H1 (cell line): Measurements from ENCODE around the gene SMG1. TPM values are rescaled to one million over a fixed set of nuclear protein-coding genes. Genes with fewer than 3 reads are reported as not detected.
A peak's percentile ranks its signal among the peaks of the same experiment; 100 is the strongest.

Experiments used
- CTCF ChIA-PET: fragments of 300-600 bp; sonication (Branson Sonifier 250); formaldehyde crosslinking; loops from one replicate; lab custom pipeline; 2021; ENCODE audit not compliant: partially characterized antibody; lab: Charles Lee
- POLR2A ChIA-PET: fragments of 300-600 bp; sonication (Branson Sonifier 250); formaldehyde crosslinking; loops from one replicate; lab custom pipeline; 2021; ENCODE audit warnings: inconsistent platforms; ENCODE audit not compliant: partially characterized antibody; lab: Charles Lee
- DNase-seq, 2 experiments: peaks; one replicate each; pipeline versions ENCODE4 v3.0.0 to v3.0.0-alpha.2; 2010 to 2022; ENCODE audit warnings: low spot score in 2 of 2, low read depth in 1 of 2, mixed read lengths in 1 of 2
- FAIRE-seq: peaks from 2 replicates; lab custom pipeline; 2011; peaks lifted over from hg19 to GRCh38; lab: Jason Lieb, UNC
- H2AFZ ChIP-seq: 2 replicates; pipeline ENCODE4 v1.8.1; 2012; ENCODE audit warnings: low read length, inconsistent platforms
- H2AK5ac ChIP-seq: 2 replicates; pipeline ENCODE4 v1.6.1; 2013; ENCODE audit warnings: low read depth, low read length
- H2BK120ac ChIP-seq: replicated peaks from 2 replicates; pipeline ENCODE3; 2013; ENCODE audit warnings: low read depth, low read length, inconsistent platforms
- H2BK12ac ChIP-seq: 2 replicates; pipeline ENCODE4 v1.6.1; 2013; ENCODE audit warnings: low read depth, low read length
- H2BK15ac ChIP-seq: 2 replicates; pipeline ENCODE4 v1.6.1; 2013; ENCODE audit warnings: low read length
- H2BK20ac ChIP-seq: 2 replicates; pipeline ENCODE4 v1.6.1; 2013; ENCODE audit warnings: low read length
- H2BK5ac ChIP-seq: 2 replicates; pipeline ENCODE4 v1.6.1; 2013; ENCODE audit warnings: low read depth, low read length
- H3K14ac ChIP-seq: 2 replicates; pipeline ENCODE4 v1.6.1; 2013; ENCODE audit warnings: inconsistent platforms; ENCODE audit not compliant: insufficient read length
- H3K18ac ChIP-seq: 2 replicates; pipeline ENCODE4 v1.6.1; 2013; ENCODE audit warnings: low read length; ENCODE audit errors: extremely low read depth
- H3K23ac ChIP-seq: 2 replicates; pipeline ENCODE4 v1.6.1; 2013; ENCODE audit warnings: inconsistent platforms; ENCODE audit not compliant: insufficient read length
- H3K23me2 ChIP-seq: 2 replicates; pipeline ENCODE4 v1.6.1; 2013; ENCODE audit warnings: low read depth, low read length
- H3K27ac ChIP-seq: 2 replicates; pipeline ENCODE4 v1.6.1; 2011; ENCODE audit warnings: low read depth, low read length, inconsistent platforms
- H3K27me3 ChIP-seq, 4 experiments: replicated peaks in 1 of 4; 1 replicate in 1 of 4; 2 replicates in 3 of 4; pipeline versions ENCODE4 v1.6.1 to v1.8.1; 2011 to 2013; ENCODE audit warnings: low read length in 3 of 4, mild to moderate bottlenecking in 3 of 4, inconsistent platforms in 2 of 4, mixed read lengths in 2 of 4, moderate library complexity in 1 of 4; ENCODE audit not compliant: control insufficient read depth in 3 of 4, insufficient read depth in 3 of 4; ENCODE audit errors: extremely low read depth in 1 of 4
- H3K36me3 ChIP-seq, 4 experiments: 2 replicates each; pipeline versions ENCODE4 v1.6.1 to v1.8.1; 2011 to 2013; ENCODE audit warnings: mild to moderate bottlenecking in 4 of 4, low read length in 3 of 4, moderate library complexity in 2 of 4, control low read depth in 1 of 4, inconsistent platforms in 1 of 4; ENCODE audit not compliant: insufficient read depth in 4 of 4, control insufficient read depth in 2 of 4
- H3K4ac ChIP-seq: replicated peaks from 2 replicates; pipeline ENCODE3; 2013; ENCODE audit warnings: low read length, low read depth, mixed read lengths, inconsistent platforms; ENCODE audit not compliant: insufficient read length
- H3K4me1 ChIP-seq, 4 experiments: replicated peaks in 1 of 4; 1 replicate in 1 of 4; 2 replicates in 3 of 4; pipeline versions ENCODE4 v1.6.1 to v1.8.1; 2011 to 2013; ENCODE audit warnings: low read length in 3 of 4, inconsistent platforms in 2 of 4, mixed read lengths in 1 of 4; ENCODE audit not compliant: insufficient read depth in 4 of 4, control insufficient read depth in 3 of 4
- H3K4me2 ChIP-seq, 2 experiments: 2 replicates each; pipeline versions ENCODE4 v1.6.1 to v1.8.1; 2011 to 2013; ENCODE audit warnings: low read depth in 2 of 2, low read length in 2 of 2, control low read depth in 1 of 2, inconsistent platforms in 1 of 2, mild to moderate bottlenecking in 1 of 2; ENCODE audit not compliant: insufficient read depth in 1 of 2
- H3K4me3 ChIP-seq, 4 experiments: fragments of 200-600, 300-600 bp in 1 of 4; sonication (generic), shearing (Covaris generic), sonication (Bioruptor Twin) in 1 of 4; 2 replicates each; pipeline versions ENCODE4 v1.5.1 to v1.8.1; 2011 to 2016; ENCODE audit warnings: low read length in 4 of 4, low read depth in 3 of 4, control low read depth in 2 of 4, inconsistent platforms in 2 of 4, mild to moderate bottlenecking in 2 of 4, mixed read lengths in 1 of 4, moderate library complexity in 1 of 4; ENCODE audit not compliant: insufficient read depth in 2 of 4; ENCODE audit errors: extremely low read depth in 1 of 4
- H3K56ac ChIP-seq: replicated peaks from 2 replicates; pipeline ENCODE3; 2013; ENCODE audit warnings: low read depth, mild to moderate bottlenecking, mixed read lengths, low read length, inconsistent platforms; ENCODE audit not compliant: insufficient read length
- H3K79me1 ChIP-seq: 2 replicates; pipeline ENCODE4 v1.6.1; 2013; ENCODE audit warnings: low read depth, low read length, control low read depth
- H3K79me2 ChIP-seq, 2 experiments: 2 replicates each; pipeline versions ENCODE4 v1.6.1 to v1.8.1; 2012 to 2013; ENCODE audit warnings: low read length in 2 of 2, mild to moderate bottlenecking in 2 of 2, inconsistent platforms in 1 of 2; ENCODE audit not compliant: insufficient read depth in 2 of 2, control insufficient read depth in 1 of 2
- H3K9ac ChIP-seq, 4 experiments: replicated peaks in 1 of 4; 1 replicate in 1 of 4; 2 replicates in 3 of 4; pipeline versions ENCODE4 v1.6.1 to v1.8.1; 2011 to 2013; ENCODE audit warnings: low read depth in 3 of 4, low read length in 3 of 4, control low read depth in 2 of 4, mild to moderate bottlenecking in 2 of 4, moderate library complexity in 2 of 4, inconsistent platforms in 1 of 4; ENCODE audit errors: extremely low read depth in 1 of 4
- H3K9me3 ChIP-seq, 2 experiments: 2 replicates each; pipeline versions ENCODE4 v1.6.1 to v1.8.1; 2012 to 2013; ENCODE audit warnings: mild to moderate bottlenecking in 2 of 2, moderate library complexity in 2 of 2, control low read depth in 1 of 2, inconsistent platforms in 1 of 2, low read depth in 1 of 2, low read length in 1 of 2, mixed read lengths in 1 of 2; ENCODE audit not compliant: insufficient read depth in 2 of 2
- H4K20me1 ChIP-seq, 2 experiments: replicated peaks in 1 of 2; 2 replicates each; pipeline versions ENCODE3 to v1.8.1; 2011 to 2013; ENCODE audit warnings: inconsistent platforms in 2 of 2, low read length in 2 of 2, mild to moderate bottlenecking in 1 of 2; ENCODE audit not compliant: insufficient read depth in 2 of 2, control insufficient read depth in 1 of 2
- H4K5ac ChIP-seq: 2 replicates; pipeline ENCODE4 v1.6.1; 2013; ENCODE audit warnings: low read length, low read depth, mixed read lengths, inconsistent platforms; ENCODE audit not compliant: insufficient read length
- H4K8ac ChIP-seq: 2 replicates; pipeline ENCODE4 v1.8.0; 2013; ENCODE audit warnings: mild to moderate bottlenecking, moderate library complexity, low read length, inconsistent platforms; ENCODE audit not compliant: insufficient read depth; ENCODE audit errors: extremely low read depth
- H4K91ac ChIP-seq: replicated peaks from 2 replicates; pipeline ENCODE3; 2013; ENCODE audit warnings: low read length, mixed read lengths, inconsistent platforms; ENCODE audit not compliant: insufficient read length
- EGR1 ChIP-seq: IDR thresholded peaks from 2 replicates; pipeline ENCODE4 v1.6.1; 2011; ENCODE audit warnings: low read depth, low read length, borderline replicate concordance
- EP300 ChIP-seq, 2 experiments: IDR thresholded peaks; 1 replicate in 1 of 2; 2 replicates in 1 of 2; pipeline ENCODE4 v1.6.1; 2011 to 2012; ENCODE audit warnings: low read depth in 2 of 2, low read length in 2 of 2, mild to moderate bottlenecking in 2 of 2, borderline replicate concordance in 1 of 2, inconsistent platforms in 1 of 2, moderate library complexity in 1 of 2
- JUN ChIP-seq: IDR thresholded peaks from 2 replicates; pipeline ENCODE4 v1.6.1; 2011; ENCODE audit warnings: low read depth, mild to moderate bottlenecking, improper control_type of control experiment, low read length
- WGBS, 2 experiments: shearing (Covaris generic) in 1 of 2; methylation state at CpG; one replicate each; pipeline versions ENCODE4 v1.1.6 to v1.1.7; 2013 to 2015; ENCODE audit warnings: low lambda C conversion rate in 2 of 2, mixed read lengths in 2 of 2, inconsistent platforms in 1 of 2, low coverage in 1 of 2, missing lambda C conversion rate in 1 of 2; ENCODE audit not compliant: insufficient replicate concordance in 2 of 2, insufficient coverage in 1 of 2, insufficient read length in 1 of 2; ENCODE audit errors: extremely low coverage in 1 of 2, missing lambda C conversion rate in 1 of 2; 5-methylcytosine and 5-hydroxymethylcytosine counted together
- polyA plus RNA-seq, 7 experiments: library from polyadenylated mRNA; depleted of rRNA in 3 of 7; stranded (reverse) in 5 of 7; unstranded in 2 of 7; fragments of >200 nt in 5 of 7; fragments of 200-250 nt in 2 of 7; gene quantifications; 1 replicate in 5 of 7; 2 replicates in 1 of 7; 4 replicates in 1 of 7; pipeline versions ENCODE4 v1.2.1 to v1.2.3, GENCODE V29; 2011 to 2013; ENCODE audit warnings: missing spikeins in 2 of 7, mixed read lengths in 2 of 7
- total RNA-seq: library from RNA; stranded (reverse); fragmentation: NEBNext Ultra II Directional; extraction: Animal tissue kit (Norgen Biotek cat#: 25700); gene quantifications from 2 replicates; pipeline ENCODE4 v1.2.1, GENCODE V29; 2021

SMG1 gene
- total and polyA plus RNA-seq, 2 of the 8 experiments (the other 6 are each of a cell fraction or from before 2014, with no cell fraction given): 14.9 to 90.6 TPM

DNA sequence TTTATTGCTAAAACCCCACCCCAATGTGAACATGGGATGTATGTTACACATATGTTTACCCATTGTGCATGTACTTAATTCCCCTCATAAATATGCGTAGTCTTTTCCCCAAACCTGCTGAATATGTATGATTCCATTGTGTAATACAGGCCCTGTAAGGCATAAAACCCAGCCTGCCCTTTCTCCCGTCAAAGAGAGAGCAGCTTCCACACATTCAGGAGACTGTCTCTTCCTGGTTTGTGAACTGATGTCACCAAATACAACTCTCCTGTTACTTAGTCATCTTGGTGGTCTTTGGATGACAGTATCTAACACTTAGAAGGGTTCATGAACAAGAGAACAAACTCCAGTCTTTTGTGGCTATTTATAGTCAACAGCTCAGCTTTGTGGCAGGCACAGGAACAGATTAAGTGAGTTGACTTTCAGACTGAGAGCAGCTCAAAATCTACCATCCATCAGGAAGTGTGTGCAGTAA is 32.9 kb upstream of the SMG1 start:
- Histone ChIP-seq H2AFZ (peak overlapping the region; percentile 61), H2AK5ac (no peak overlapping the region), H3K23ac (no peak overlapping the region), H2BK12ac (no peak overlapping the region), H2BK5ac (no peak overlapping the region), H4K91ac (no peak overlapping the region), H3K27ac (no peak overlapping the region), H3K36me3 (no peaks in the 10 kb centered on the region), H4K8ac (no peak overlapping the region), H3K4me2 (no peak overlapping the region), H3K79me2 (no peaks in the 10 kb centered on the region), H3K23me2 (no peaks in the 10 kb centered on the region), H4K20me1 (no peaks in the 10 kb centered on the region), H3K27me3 (0 out of 7 replicates have a peak, but pooled peaks cover 0 to 3% (median 0%) of the 10 kb centered on the region in 4 experiments), H3K4ac (no peak overlapping the region), H3K9ac (no peak overlapping the region), H3K4me1 (no peaks in the 10 kb centered on the region; a peak in 1 of 7 replicates), H3K18ac (no peak overlapping the region), H2BK120ac (no peak overlapping the region), H2BK15ac (no peak overlapping the region), H3K14ac (no peak overlapping the region), H3K56ac (no peak overlapping the region), H3K79me1 (no peaks in the 10 kb centered on the region), H4K5ac (no peak overlapping the region), H3K4me3 (no peak overlapping the region), H3K9me3 (no peaks in the 10 kb centered on the region), H2BK20ac (no peak overlapping the region)
- no peak for DNase-seq
- FAIRE-seq: no peak
- ChIA-PET CTCF (interaction anchor here (1.1 to 1.5 kb wide), 3 partner anchors 14 to 141 kb away, joined by 3 to 4 read pairs (median 4); no protein-coding TSS in a partner anchor), POLR2A (interaction anchor here (0.9 to 1.6 kb wide), 2 partner anchors 25 to 169 kb away, joined by 3 read pairs; partner anchors contain the start of genes RPS15A and TMC7)
- 83% methylated on average over 2 of the region's 2 CpGs; no CpG with 5 or more reads in 1 of the 2 experiments for WGBS, 2 experiments
- no peak for TF ChIP-seq EP300 (IDR thresholded peaks at IDR 0.05; ENCODE audit: borderline replicate concordance in 1 of 2, low read depth in 2 of 2, low read length in 2 of 2)
- TF ChIP-seq EGR1: no peak
- TF ChIP-seq JUN: no peak
